Lung microvascular endothelial cell (primary cell): ENCODE results near the gene EZH1. TPM values are rescaled to one million over a fixed set of nuclear protein-coding genes. Genes with fewer than 3 reads are reported as not detected.

ENCODE experiments used
- DNase-seq, 2 donors: peaks; one replicate each; pipeline versions ENCODE4 v3.0.0 to v3.0.0-alpha.2; 2010; ENCODE audit warnings: low read depth in 2 of 2
- total RNA-seq: library from RNA; depleted of rRNA; stranded (reverse); fragments of >200 nt; gene quantifications from 2 replicates; pipeline ENCODE4 v1.2.1, GENCODE V29; 2014

EZH1 gene
- total RNA-seq, 1 donor from 2014 or later = 13.5 TPM

DNA sequence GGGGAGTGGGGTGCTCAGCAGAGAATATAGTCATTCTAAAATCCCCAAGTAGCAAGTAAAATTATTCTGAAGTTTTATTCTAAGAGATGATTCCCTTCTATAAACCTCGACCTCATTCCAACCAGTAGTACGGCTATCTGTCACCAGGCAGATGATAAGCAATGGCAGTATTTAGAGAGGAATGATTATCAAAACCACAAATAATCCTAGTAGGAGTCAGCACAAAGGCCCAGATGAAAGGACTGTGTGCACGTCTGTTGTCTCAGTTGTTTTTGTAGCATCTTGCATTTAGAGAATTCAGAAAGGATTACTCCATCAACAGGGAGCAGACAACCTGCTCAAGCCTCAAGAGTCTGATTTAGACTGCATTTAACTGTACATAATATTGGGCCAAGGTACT, 21.2 kb downstream of the EZH1 start:
- no peak for DNase-seq

DNA sequence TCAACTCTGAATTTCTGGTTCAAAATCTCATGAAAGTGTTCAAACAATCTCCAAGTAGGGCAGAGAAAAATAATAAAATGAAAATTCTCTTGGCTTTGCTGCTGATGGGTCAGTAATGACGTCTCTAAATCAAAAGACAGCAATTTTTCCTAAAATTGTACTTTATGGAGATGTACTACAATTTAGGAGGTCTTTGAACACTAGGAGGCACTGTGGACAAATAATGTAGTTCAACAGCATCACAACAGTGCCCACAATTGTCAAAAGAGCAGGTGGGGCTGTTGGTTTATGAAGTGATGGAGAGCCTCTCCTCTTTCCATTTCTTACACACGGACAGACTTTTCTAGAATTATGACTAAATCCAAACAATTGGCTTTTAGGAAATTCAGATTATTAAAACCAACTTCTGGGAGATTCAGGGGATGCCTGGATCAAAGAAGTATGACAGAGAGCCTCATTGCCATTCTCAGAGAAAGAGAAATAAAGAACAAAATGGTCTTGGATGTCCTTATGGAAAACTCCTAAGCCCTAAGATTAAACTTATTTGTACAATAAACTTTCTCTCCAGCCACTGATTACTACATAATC, 23.8 kb downstream of the EZH1 start:
- peak; percentile 83 to 90 for DNase-seq

DNA sequence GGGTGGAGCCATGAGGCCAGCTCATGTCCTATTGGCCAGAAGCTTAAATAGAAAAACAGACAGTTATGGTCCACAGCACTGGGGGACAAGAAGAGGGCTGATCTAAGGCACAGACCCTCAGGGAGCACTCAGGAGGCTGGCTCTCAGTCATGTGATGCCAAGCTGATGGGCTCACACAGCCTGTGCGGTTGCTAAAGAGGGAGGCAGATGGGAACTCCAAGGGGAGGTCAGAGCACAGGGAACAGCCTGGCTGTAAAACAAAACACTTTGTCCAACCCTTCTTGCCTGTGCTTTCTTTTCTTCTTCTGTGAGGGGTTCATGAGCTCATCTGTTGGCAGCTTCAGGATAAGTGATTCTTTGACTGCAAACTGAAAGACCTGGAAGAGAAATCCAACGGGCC, 35.3 kb downstream of the EZH1 start:
- no peak for DNase-seq

DNA sequence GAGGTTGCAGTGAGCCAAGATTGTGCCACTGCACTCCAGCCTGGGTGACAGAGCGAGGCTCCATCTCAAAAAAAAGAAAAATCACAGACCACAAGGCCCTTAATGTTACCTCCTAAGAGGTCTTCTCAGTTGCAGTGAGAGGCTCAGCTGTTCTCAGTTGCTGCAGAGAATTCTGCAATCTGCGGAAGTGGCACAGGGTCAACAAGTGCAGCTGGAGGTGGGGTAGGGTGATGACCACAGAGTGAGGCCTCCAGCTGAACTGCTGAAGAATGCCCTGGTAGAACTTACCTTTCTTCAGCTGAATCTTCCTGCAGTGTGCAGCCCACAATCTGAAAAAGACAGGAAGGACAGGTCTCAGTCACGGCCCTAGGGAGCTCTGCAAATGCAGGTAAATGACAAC, 36.3 kb downstream of the EZH1 start:
- DNase-seq = no peak

DNA sequence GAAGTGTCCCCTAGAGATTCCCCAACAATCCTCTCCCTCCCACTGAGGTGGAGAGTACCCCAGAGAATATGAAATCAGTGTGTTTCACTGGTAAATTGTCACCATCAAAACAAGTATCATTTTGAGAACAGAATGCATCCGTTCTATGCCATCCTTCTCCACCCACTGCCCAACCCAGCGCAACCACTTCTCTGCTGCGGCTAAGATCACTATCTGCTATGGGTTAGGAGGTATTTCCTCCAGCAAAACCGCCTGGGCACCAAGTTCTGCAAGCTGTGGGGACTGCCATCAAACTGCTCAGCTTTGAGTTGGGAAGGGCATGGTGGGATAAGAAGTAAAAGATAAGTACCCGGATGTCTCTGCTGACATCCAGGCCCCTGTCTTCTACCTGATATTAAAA, 38.1 kb downstream of the EZH1 start:
- DNase-seq = no peak

DNA sequence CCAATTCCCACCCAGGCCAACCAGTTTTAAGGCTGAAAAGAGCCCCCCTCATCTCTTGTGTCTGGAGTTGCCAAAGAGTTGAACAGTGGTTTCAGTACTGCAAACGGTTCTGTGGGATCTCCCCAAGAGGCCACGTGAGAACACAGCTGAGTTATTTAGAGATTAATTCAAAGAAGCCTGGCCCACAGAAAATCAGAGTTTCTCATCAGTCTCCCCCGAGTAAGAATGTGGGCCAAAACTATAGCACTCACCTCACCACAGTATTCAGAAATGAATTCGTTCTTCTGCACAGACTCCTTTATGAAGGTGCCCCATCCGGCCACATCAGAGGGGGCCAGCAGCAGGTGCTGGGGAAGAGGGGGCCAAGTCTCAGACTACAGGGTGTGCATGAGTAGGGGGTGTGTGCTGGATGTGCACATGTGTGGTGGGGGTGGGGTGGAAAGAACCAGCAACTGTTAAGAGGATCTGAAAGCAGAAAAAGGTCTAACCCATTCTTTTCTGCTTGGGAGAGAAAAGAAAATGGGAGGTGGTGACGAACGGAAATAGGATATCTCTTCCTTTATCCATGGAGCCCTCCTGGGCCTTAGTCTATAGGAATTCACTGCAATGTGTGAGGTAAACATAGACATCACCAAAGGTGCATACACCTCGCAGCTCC, 39.9 kb downstream of the EZH1 start:
- DNase-seq = no peak

DNA sequence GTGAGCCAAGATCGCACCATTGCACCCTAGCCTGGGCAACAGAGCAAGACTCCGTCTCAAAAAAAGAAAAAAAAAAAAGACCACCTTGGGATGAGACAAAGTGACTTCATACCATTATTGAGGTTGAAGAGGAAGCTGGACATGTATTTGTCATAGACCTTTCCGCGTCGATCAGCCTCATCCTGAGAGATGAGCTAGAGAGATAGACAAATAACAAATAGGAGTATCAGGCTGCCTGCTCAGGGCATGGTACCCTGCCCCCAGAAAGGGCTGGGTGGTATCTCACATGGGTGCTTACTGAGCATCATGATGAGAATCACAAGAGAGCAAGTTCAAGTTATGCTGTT, 40.4 kb downstream of the EZH1 start:
- no peak for DNase-seq

DNA sequence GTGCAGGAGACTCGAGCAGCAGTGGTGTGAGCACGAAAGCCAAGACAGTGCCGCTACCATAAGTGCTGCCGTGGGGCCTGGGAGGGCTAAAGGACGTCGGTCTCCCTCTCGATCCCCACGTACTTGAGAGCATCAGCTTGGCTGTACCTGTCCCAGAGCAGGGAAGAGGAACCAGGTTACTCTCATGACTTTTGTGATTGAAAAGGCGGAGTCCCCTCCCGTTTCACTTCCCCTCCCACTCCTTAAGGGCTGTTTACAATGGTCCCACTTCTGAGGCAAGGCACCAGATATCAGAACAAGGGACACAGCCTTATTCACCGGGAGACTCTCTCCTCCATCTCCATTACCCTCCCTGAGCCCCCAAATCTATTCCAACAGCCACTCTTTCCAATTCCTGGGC, 42.4 kb downstream of the EZH1 start:
- DNase-seq = no peak

DNA sequence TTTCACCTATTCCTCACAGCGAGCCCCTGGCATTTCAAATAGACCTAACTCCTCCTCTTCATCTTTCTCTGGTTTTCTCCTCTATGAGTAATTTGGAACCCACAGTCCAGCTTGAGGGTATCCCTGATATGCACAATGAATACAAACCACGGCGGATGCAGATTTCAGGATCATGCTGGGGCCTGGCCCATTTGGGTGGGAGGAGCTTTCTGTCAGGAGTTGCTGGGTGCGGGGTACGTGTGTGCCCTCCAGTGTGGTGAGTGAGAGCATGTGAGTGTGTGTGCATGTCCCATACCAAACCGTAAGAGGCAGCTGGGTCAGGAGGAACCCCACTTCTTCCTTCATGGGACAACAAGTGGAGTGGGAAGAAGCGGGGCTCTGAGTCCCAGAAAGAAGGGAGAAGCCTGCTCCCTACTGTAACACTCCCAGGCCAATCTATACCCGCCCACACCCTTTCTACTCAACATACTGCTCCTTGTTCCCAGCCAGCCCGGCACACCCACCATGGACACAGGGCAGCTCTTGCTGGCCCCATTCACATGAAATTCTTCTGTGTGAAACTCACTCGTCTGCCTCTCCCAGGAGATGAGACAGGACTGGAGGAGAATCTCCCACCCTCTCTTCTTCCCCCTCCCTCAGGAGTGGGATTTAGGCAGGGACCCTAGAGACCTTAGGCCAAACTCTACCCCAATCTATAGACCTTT, 44.1 kb downstream of the EZH1 start:
- no peak for DNase-seq

DNA sequence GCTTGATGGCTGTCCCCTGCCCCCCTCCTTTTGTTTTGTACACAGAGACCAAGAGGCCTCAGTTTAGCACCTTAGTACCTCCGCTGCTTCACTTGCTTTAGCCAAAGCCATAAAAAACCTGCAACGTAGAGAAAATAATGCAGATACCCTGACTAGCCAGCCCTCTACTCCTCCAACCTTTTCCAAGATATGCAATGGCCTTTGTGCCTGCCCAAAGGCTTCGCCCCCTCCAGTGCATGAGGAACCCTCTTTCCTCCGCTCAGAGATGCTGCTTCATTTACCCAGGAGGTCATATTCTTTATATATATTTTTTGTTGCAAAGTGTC, 45.5 kb downstream of the EZH1 start:
- DNase-seq = no peak

DNA sequence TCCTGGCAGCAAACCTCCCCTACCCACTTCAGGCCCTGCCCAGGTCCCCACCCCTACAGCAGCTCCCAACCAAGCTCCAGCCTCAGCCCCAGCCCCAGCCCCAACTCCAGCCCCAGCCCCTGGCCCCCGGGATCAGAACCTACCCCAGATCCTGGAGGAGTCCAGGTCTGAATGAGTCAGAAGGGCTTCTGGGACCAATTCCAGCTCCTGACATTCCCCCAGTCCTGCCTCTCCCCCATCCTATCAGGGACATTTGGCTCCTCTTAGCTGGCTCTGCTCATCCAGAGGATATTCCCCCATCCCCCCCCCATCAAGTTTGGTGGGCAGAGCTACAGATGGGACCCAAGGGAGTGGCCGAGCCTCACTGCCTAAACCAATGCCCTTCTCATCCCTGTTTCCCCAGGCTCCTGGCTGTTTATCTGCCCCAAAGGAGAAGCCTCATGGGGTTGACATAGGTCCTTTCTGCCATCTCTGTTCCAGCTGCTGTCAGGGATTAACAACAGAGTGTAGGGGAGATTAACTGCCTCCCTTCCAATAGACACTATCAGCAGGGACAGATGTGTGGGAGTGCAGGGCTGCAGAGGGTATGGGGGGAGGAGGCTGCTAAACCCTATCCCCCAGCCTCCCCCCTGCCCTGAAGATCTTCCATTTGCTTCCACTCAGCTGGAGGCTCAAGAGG, 46.0 kb downstream of the EZH1 start:
- DNase-seq = peak in 1 of 2 donors; percentile 29

DNA sequence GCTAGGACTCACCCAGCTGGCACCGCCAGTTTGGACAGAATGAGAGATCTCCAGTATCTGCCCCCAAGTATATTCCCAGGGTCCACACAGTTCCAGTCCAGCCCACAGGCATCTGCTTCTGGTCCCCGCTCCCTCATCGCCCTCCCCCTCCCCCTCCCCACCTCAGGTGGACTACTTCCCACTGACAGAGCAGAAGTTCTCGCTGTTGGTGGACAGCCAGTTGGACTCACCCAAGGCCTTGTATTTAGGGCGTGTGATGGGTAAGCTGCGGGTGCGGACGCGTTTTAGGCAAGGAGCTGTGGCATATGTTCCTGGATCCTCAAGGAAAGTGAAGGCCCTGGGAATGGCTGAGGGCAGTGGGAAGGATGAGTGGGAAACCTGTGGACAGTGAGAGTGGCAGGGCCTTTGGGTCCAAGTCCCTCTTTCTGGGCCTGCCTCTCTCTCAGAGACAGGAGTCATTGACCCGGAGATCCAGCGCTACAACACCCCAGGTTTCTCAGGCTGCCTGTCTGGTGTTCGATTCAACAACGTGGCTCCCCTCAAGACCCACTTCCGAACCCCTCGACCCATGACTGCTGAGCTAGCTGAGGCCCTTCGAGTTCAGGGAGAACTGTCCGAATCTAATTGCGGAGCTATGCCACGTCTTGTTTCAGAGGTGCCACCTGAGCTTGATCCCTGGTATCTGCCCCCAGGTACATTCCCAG, 47.6 kb downstream of the EZH1 start:
- no peak for DNase-seq

DNA sequence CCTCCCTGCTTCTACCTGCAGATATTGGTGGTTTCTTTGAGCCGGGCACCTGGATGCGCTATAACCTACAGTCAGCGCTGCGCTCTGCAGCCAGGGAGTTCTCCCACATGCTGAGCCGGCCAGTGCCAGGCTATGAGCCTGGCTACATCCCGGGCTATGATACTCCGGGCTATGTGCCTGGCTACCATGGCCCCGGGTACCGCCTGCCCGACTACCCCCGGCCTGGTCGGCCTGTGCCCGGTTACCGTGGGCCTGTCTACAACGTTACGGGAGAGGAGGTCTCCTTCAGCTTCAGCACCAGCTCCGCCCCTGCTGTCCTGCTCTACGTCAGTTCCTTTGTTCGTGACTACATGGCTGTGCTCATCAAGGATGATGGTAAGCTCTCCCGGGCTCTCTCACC, 49.3 kb downstream of the EZH1 start:
- DNase-seq = no peak

DNA sequence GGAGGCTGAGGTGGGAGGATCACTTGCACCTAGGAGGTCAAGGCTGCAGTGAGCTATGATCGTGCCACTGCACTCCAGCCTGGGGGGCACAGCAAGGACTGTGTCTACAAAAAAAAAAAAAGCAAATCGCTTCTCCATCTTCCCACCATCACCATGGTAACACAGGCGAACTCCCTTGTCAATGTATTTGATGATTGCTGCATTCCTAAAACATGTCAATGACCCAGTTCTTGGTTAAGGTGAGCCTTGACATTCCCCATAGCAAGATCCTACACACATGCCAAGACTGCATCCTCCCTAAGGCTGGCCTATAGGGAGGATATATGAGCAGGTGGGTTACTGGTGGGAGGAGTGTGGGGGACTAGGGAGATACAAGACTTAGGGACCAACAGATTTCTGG, 50.3 kb downstream of the EZH1 start:
- no peak for DNase-seq

DNA sequence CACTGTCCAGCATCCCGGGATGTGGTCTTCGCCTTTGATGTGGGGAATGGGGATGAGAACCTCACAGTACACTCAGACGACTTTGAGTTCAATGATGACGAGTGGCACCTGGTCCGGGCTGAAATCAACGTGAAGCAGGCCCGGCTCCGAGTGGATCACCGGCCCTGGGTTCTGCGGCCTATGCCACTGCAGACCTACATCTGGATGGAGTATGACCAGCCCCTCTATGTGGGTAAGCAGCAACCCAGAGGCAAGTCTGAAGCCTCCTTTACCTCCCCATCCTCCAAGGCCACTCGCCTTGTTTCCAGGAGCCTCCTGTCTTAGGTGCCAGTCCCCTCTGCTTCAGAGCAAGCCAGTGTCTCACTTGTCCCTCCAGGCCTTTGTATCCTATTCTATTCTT, 52.4 kb downstream of the EZH1 start:
- no peak for DNase-seq

DNA sequence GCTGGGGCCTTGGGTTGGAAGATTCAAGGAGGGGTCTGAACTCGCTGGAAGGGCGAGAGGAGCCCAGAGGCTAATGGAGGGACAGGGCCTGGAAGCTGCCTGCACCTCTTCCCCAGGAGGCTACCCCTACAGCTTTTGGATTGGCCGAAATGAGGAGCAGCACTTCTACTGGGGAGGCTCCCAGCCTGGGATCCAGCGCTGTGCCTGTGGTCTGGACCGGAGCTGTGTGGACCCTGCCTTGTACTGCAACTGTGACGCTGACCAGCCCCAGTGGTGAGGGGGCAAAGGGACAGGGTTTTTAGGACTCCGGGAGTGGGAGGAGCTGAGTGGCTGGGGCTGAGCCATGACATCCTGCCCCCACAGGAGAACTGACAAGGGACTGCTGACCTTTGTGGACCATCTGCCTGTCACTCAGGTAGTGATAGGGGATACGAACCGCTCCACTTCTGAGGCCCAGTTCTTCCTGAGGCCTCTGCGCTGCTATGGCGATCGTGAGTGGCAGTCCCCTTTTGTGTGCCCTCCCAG, 53.8 kb downstream of the EZH1 start:
- no peak for DNase-seq

DNA sequence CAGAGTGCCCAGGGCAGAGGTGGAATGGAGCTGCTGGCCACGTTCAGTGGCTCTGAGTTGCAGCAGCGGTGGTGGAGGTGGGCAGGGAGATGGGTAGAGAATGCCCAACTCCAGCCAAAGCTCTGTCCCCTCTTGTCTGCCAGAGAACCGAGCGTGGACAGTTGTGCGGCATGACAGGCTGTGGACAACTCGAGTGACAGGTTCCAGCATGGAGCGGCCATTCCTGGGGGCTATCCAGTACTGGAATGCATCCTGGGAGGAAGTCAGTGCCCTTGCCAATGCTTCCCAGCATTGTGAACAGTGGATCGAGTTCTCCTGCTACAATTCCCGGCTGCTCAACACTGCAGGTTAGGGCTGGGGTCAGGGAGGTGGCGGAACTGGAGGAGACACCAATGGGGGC, 54.2 kb downstream of the EZH1 start:
- no peak for DNase-seq

DNA sequence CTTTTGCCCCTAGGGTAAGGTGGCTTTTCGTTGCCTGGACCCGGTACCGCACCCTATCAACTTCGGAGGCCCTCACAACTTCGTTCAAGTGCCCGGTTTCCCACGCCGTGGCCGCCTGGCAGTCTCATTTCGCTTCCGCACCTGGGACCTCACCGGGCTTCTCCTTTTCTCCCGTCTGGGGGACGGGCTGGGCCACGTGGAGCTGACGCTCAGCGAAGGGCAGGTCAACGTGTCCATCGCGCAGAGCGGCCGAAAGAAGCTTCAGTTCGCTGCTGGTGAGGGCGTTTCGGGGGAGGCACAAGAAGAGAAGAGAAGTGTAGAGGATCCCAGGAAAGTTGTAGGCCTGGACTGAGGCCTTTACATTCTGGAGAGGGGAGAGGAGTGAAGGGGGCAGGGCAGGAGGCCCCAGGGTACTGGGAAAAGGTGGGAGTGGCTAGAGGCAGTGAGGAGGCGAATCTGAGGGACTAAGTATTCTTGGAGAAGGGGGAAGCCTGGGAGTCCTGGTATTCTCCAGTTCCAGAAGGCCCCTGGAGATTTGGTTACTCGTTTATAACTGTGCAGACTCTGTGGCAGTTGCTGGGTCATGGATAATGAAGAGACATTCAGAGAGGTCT, 57.0 kb downstream of the EZH1 start:
- no peak for DNase-seq

DNA sequence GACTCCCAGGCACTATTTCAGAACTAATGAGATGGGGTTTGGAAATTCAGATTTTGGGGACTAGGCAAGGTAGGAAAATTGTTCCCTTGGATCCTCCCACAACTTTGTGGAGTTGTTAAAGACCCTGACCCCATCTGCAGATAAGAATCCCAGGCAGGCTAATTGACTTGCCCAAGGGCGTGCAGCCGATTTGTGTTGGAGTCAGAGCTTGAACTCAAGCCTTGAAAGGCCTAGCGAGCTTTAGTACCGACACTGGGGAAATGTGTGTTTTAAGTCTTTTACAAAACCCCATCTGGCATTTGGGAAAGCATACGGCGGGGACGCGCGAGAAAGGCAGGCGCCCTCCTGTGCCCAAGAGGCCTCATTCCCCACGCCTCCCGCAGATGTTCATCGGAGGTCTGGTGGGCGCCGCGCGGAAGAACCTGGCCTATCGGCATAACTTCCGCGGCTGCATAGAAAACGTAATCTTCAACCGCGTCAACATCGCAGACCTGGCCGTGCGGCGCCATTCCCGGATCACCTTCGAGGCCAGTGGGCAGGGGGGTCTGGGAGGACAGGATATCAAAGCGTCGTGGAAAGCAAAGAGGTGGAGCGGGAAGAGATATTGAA, 58.2 kb downstream of the EZH1 start:
- no peak for DNase-seq

DNA sequence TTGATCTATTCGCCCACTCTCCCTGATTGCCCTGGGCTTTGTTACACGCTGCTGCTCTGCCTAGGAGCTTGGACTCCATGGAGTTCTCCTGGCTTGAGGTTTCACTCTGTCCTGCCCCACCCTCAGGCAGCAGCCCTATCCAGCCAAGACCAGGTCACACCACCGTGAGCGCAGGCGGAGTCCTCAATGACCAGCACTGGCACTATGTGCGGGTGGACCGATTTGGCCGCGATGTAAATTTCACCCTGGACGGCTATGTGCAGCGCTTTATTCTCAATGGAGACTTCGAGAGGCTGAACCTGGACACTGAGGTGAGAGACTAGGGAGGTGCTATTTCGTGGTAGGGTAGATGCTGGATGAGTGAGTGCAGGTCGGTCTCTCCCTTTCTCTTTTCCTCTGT, 59.0 kb downstream of the EZH1 start:
- DNase-seq = no peak

DNA sequence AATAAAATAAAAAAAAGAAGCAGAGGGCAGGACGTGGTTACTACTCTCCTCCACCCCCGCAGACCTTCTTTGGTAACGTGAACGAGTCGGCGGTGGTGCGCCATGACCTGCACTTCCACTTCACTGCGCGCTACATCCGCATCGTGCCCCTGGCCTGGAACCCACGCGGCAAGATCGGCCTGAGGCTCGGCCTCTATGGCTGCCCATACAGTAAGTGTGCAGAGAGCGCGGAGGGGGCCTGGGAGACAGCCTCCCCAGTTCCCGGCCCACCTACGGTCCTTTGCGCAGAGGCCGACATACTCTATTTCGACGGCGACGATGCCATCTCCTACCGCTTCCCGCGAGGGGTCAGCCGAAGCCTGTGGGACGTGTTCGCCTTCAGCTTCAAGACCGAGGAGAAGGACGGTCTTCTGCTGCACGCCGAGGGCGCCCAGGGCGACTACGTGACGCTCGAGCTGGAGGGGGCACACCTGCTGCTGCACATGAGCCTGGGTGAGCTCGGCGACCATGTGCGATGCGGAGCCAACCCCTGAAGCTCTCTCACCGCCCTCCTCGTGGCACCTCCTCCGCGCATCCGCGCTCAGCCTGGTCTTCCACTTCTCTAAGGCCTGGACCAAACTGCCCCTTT, 59.8 kb downstream of the EZH1 start:
- no peak for DNase-seq
